Caco-2 (cell line): ENCODE data around the gene NLRP6. TPM values are rescaled to one million over a fixed set of nuclear protein-coding genes. Genes with fewer than 3 reads are reported as not detected.
"Not testable (repeated sequence)": the region's sequence is repeated elsewhere in the genome, so short reads cannot be mapped to it uniquely, and the experiment has no call there.

Source experiments
- BruUV-seq: library from RNA; stranded (reverse); fragments of 400-500 nt; replicated peaks from 2 replicates; lab custom pipeline; 2021; lab: Mats Ljungman, UMichigan
- CTCF ChIA-PET: fragments of 300-600 bp; sonication (Branson Sonifier 250); formaldehyde crosslinking; loops from one replicate; lab custom pipeline; 2022; ENCODE audit warnings: antibody characterized with exemption; lab: Charles Lee
- POLR2A ChIA-PET: fragments of 300-600 bp; sonication (Branson Sonifier 250); formaldehyde crosslinking; loops from one replicate; lab custom pipeline; 2022; ENCODE audit warnings: antibody characterized with exemption; lab: Charles Lee
- DNase-seq, 2 experiments: peaks; one replicate each; pipeline versions ENCODE4 v3.0.0 to v3.0.0-alpha.2; 2020 to 2022
- H3K27me3 ChIP-seq: replicated peaks from 2 replicates; pipeline ENCODE4 v1.6.0; 2011; ENCODE audit warnings: low read length; ENCODE audit not compliant: control insufficient read depth, insufficient read depth
- H3K36me3 ChIP-seq: 2 replicates; pipeline ENCODE4 v1.5.1; 2011; ENCODE audit warnings: low read length; ENCODE audit not compliant: control insufficient read depth, insufficient read depth
- H3K4me1 ChIP-seq: fragments of 250-450 bp; sonication (Bioruptor Pico); 2 replicates; pipeline ENCODE4 v1.5.1; 2020; ENCODE audit warnings: mild to moderate bottlenecking
- H3K4me3 ChIP-seq: 2 replicates; pipeline ENCODE4 v1.5.1; 2011; ENCODE audit warnings: low read depth, mild to moderate bottlenecking, control low read depth, low read length
- H3K9me3 ChIP-seq: fragments of 250-450 bp; sonication (Bioruptor Pico); 2 replicates; pipeline ENCODE4 v1.5.1; 2020; ENCODE audit warnings: mild to moderate bottlenecking, moderate library complexity
- H3K27ac Mint-ChIP-seq: one replicate; pipeline ENCODE4 v1.8.0; 2022; ENCODE audit warnings: mixed read lengths; ENCODE audit not compliant: unreplicated experiment
- H3K27me3 Mint-ChIP-seq: one replicate; pipeline ENCODE4 v1.8.0; 2022; ENCODE audit warnings: mixed read lengths; ENCODE audit not compliant: insufficient read depth, unreplicated experiment
- H3K36me3 Mint-ChIP-seq: one replicate; pipeline ENCODE4 v1.8.0; 2022; ENCODE audit warnings: mild to moderate bottlenecking, mixed read lengths; ENCODE audit not compliant: insufficient read depth, unreplicated experiment
- H3K4me1 Mint-ChIP-seq: one replicate; pipeline ENCODE4 v1.8.0; 2022; ENCODE audit warnings: low read depth, mixed read lengths; ENCODE audit not compliant: unreplicated experiment
- H3K4me3 Mint-ChIP-seq: one replicate; pipeline ENCODE4 v1.8.0; 2022; ENCODE audit warnings: mild to moderate bottlenecking, moderate library complexity, mixed read lengths; ENCODE audit not compliant: unreplicated experiment
- H3K9me3 Mint-ChIP-seq: one replicate; pipeline ENCODE4 v1.8.0; 2022; ENCODE audit warnings: mixed read lengths; ENCODE audit not compliant: unreplicated experiment
- intact Hi-C: fragments of 100-400 bp; cut with micrococcal nuclease; formaldehyde crosslinking; loops from one replicate; pipeline ENCODE4 v1.10.0; 2022; ENCODE audit not compliant: unreplicated experiment
- total RNA-seq: library from RNA; stranded (reverse); gene quantifications from 2 replicates; pipeline ENCODE4 v1.2.3, GENCODE V29; 2022
- TF ChIP-seq, protein P1 (sequence below), 2 experiments: fragments of 200-600 bp in 1 of 2; IDR thresholded peaks; 1 replicate in 1 of 2; 2 replicates in 1 of 2; pipeline versions ENCODE4 v1.5.1 to v1.8.0; 2011 to 2022; ENCODE audit warnings: antibody characterized with exemption in 1 of 2, control low read depth in 1 of 2, inconsistent platforms in 1 of 2, low read depth in 1 of 2, low read length in 1 of 2, mild to moderate bottlenecking in 1 of 2, moderate library complexity in 1 of 2; ENCODE audit not compliant: insufficient read depth in 1 of 2, severe bottlenecking in 1 of 2, unreplicated experiment in 1 of 2

NLRP6 gene
- total RNA-seq, 1 experiment from 2014 or later = not detected

DNA sequence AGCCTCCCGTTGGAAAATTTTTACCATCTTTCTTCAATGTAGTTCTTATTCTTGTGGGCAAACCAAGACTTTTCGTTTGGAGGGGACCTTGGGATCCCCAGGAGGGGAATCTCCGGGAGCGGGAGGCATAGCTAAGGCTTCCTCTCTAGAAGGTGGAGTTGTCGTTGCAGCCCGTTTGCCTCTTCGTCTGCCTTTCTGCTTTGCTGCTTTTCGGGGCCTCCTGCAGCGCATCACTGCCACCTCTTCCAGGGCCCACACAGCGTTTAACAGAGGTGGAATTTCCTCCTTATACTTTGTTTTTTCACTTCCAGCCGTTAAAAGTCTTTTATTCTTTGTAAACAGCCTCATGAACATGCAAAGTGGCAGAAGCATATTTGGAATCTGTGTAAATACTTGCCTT, 45.9 kb downstream of the NLRP6 start:
- TF ChIP-seq, protein P1, sequence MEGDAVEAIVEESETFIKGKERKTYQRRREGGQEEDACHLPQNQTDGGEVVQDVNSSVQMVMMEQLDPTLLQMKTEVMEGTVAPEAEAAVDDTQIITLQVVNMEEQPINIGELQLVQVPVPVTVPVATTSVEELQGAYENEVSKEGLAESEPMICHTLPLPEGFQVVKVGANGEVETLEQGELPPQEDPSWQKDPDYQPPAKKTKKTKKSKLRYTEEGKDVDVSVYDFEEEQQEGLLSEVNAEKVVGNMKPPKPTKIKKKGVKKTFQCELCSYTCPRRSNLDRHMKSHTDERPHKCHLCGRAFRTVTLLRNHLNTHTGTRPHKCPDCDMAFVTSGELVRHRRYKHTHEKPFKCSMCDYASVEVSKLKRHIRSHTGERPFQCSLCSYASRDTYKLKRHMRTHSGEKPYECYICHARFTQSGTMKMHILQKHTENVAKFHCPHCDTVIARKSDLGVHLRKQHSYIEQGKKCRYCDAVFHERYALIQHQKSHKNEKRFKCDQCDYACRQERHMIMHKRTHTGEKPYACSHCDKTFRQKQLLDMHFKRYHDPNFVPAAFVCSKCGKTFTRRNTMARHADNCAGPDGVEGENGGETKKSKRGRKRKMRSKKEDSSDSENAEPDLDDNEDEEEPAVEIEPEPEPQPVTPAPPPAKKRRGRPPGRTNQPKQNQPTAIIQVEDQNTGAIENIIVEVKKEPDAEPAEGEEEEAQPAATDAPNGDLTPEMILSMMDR (IDR thresholded peaks at IDR 0.05; ENCODE audit: insufficient read depth in 1 of 2, low read depth in 1 of 2, low read length in 1 of 2, severe bottlenecking in 1 of 2, unreplicated experiment in 1 of 2) = no peak
- H3K4me3 Mint-ChIP-seq = no peak overlapping the region
- CTCF ChIA-PET = no interaction called here
- peaks cover 7% of the 10 kb centered on the region for H3K36me3 Mint-ChIP-seq
- POLR2A ChIA-PET = no interaction called here
- Histone ChIP-seq H3K36me3 (no peaks in the 10 kb centered on the region), H3K27me3 (no peaks in the 10 kb centered on the region), H3K4me3 (no peak overlapping the region), H3K9me3 (no peaks in the 10 kb centered on the region), H3K4me1 (peaks cover 8% of the 10 kb centered on the region; the same call in 1 of the 2 replicates)
- H3K4me1 Mint-ChIP-seq = peaks cover 9% of the 10 kb centered on the region
- H3K27me3 Mint-ChIP-seq = no peaks in the 10 kb centered on the region
- DNase-seq = no peak
- no peaks in the 10 kb centered on the region for H3K9me3 Mint-ChIP-seq
- no TSS peak for BruUV-seq
- H3K27ac Mint-ChIP-seq = no peak overlapping the region
- intact Hi-C loops = no loop called here

DNA sequence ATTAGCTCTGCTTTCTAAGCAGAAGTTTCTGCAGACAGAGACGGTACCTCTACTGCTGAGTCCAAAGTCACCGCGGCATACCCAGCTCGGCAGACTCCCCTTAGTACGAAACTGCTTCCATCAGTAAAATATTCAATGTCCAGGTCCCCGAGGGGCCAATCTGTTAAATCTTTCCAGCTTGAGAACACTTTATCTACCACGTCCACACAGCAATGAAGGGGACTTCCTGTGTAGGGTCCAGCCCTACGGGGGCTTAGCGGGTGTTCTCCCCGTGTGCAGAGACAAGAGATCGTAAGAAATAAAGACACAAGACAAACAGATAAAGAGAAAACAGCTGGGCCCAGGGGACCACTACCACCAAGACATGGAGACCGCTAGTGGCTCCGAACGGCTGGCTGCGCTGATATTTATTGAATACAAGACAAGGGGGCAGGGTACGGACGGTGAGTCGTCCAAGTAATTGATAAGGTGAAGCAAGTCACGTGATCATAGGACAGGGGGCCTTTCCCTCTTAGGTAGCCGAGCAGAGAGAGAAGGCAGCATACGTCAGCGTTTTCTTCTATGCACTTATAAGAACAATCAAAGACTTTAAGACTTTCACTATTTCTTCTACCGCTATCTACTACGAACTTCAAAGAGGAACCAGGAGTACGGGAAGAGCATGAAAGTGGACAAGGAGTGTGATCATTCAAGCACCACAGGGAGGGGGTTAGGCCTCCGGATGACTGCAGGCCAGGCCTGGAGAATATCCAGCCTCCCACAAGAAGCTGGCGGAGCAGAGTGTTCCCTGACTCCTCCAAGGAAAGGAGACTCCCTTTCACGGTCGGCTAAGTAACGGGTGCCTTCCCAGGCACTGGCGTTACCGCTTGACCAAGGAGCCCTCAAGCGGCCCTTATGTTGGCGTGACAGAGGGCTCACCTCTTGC, 46.6 kb downstream of the NLRP6 start:
- BruUV-seq, H3K27me3 ChIP-seq, H3K9me3 Mint-ChIP-seq, H3K27ac Mint-ChIP-seq, DNase-seq, H3K4me3 ChIP-seq, H3K4me3 Mint-ChIP-seq, CTCF ChIA-PET, H3K36me3 ChIP-seq, intact Hi-C loops, H3K27me3 Mint-ChIP-seq, H3K9me3 ChIP-seq, POLR2A ChIA-PET: not testable (repeated sequence)
- H3K4me1 ChIP-seq = peaks cover 15% of the 10 kb centered on the region; the same call in 1 of the 2 replicates
- H3K36me3 Mint-ChIP-seq = peaks cover 14% of the 10 kb centered on the region
- H3K4me1 Mint-ChIP-seq = peaks cover 16% of the 10 kb centered on the region

DNA sequence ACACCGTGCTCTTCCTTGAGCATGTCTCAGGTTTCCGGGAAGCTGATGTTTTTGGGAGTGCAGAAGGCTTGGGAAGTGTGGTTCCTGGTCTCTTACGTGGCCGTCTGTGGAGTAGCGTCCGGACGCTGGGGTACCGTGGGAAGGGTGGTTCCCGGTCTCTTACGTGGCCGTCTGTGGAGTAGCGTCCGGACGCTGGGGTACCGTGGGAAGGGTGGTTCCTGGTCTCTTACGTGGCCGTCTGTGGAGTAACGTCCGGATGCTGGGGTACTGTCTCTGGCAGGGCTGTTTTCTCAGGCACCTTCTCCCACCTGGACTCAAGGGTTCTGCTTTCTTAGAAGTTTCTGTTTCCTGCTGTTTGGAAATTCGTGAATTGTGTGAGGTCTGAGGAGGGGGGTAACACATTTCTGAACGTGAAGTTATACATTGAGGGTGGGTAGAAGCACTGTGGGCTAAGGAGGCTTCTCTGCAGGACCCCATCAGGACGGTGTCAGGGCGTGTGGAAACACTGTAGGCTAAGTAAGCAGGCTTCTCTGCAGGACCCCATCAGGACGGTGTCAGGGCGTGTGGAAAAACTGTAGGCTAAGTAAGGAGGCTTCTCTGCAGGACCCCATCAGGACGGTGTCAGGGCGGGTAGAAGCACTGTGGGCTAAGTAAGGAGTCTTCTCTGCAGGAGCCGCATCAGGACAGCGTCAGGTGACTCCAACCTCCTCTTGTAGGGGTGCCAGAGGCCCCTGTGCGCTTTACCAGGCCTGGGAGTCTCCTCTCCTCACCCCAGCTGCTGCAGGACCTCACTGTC, 47.8 kb downstream of the NLRP6 start:
- no peak overlapping the region for H3K27ac Mint-ChIP-seq
- peaks cover 10% of the 10 kb centered on the region for H3K4me1 Mint-ChIP-seq
- no peaks in the 10 kb centered on the region for H3K27me3 Mint-ChIP-seq
- peaks cover 14% of the 10 kb centered on the region for H3K36me3 Mint-ChIP-seq
- Histone ChIP-seq H3K27me3 (no peaks in the 10 kb centered on the region), H3K4me3 (no peak overlapping the region), H3K4me1 (peaks cover 15% of the 10 kb centered on the region; the same call in 1 of the 2 replicates), H3K9me3 (no peaks in the 10 kb centered on the region), H3K36me3 (no peaks in the 10 kb centered on the region)
- intact Hi-C loops = no loop called here
- ChIA-PET POLR2A (no interaction called here), CTCF (no interaction called here)
- H3K4me3 Mint-ChIP-seq = no peak overlapping the region
- H3K9me3 Mint-ChIP-seq = no peaks in the 10 kb centered on the region
- no peak for DNase-seq
- TF ChIP-seq, protein P1 (IDR thresholded peaks at IDR 0.05; ENCODE audit: insufficient read depth in 1 of 2, low read depth in 1 of 2, low read length in 1 of 2, severe bottlenecking in 1 of 2, unreplicated experiment in 1 of 2) = no peak
- BruUV-seq = no TSS peak
